Measurements from ENCODE around the gene SLC52A1. TPM values are rescaled to one million over a fixed set of nuclear protein-coding genes. Genes with fewer than 3 reads are reported as not detected.

The SLC52A1 gene
- total RNA-seq, 1 donor from 2014 or later = 0.53 TPM

DNA sequence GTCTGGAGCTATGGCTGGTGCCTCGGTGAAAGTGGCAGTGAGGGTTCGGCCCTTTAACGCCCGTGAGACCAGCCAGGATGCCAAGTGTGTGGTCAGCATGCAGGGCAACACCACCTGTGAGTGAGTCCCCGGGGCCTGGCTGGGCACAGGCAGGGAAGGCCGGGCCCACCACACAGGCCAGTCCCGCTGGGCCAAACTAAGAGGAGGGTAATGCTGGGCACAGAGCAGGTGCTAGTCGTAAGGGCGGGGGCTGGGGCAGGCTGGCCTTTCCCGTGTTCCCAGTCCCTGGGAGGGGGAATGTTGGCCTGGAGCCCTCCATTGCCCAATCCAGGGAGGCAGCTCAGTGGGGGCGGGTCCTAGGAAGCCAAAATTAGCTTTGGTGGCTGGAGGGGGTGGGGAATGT lies 35.0 kb downstream of the SLC52A1 start:
- Histone ChIP-seq H3K4me3 (ENCODE audit: low read depth, low read length) (no peak overlapping the region), H3K27me3 (ENCODE audit: control insufficient read depth, insufficient read depth, low read length) (no peaks in the 10 kb centered on the region), H3K36me3 (ENCODE audit: control insufficient read depth, insufficient read depth, low read length) (peaks cover 38% of the 10 kb centered on the region)
- FAIRE-seq (no peak), DNase-seq (ENCODE audit: low read depth) (no peak)
- TF ChIP-seq CTCF (IDR thresholded peaks at IDR 0.05; ENCODE audit: insufficient read depth, low read length, severe bottlenecking) = no peak

- DNase-seq (ENCODE audit: low read depth) = no peak
- TF ChIP-seq CTCF (IDR thresholded peaks at IDR 0.05; ENCODE audit: insufficient read depth, low read length, severe bottlenecking) = no peak
- Histone ChIP-seq H3K4me3 (ENCODE audit: low read depth, low read length) (peak overlapping the region; percentile 97), H3K36me3 (ENCODE audit: control insufficient read depth, insufficient read depth, low read length) (peaks cover 33% of the 10 kb centered on the region), H3K27me3 (ENCODE audit: control insufficient read depth, insufficient read depth, low read length) (no peaks in the 10 kb centered on the region)
- FAIRE-seq = no peak
Measured at GRCh38 chr17:4999430-5000093, 35.7 kb downstream of the SLC52A1 start.

- Histone ChIP-seq H3K36me3 (ENCODE audit: control insufficient read depth, insufficient read depth, low read length) (peaks cover 26% of the 10 kb centered on the region), H3K27me3 (ENCODE audit: control insufficient read depth, insufficient read depth, low read length) (no peaks in the 10 kb centered on the region), H3K4me3 (ENCODE audit: low read depth, low read length) (peak overlapping the region; percentile 97)
- DNase-seq (ENCODE audit: low read depth) (no peak), FAIRE-seq (no peak)
- no peak for TF ChIP-seq CTCF (IDR thresholded peaks at IDR 0.05; ENCODE audit: insufficient read depth, low read length, severe bottlenecking)
Measured at GRCh38 chr17:4998732-4999429, 36.3 kb downstream of the SLC52A1 start.

GRCh38 chr17:4998027-4998731 lies 37.0 kb downstream of the SLC52A1 start:
- H3K27me3 ChIP-seq (ENCODE audit: control insufficient read depth, insufficient read depth, low read length) = no peaks in the 10 kb centered on the region
- no peak for TF ChIP-seq CTCF (IDR thresholded peaks at IDR 0.05; ENCODE audit: insufficient read depth, low read length, severe bottlenecking)
- FAIRE-seq (no peak), DNase-seq (ENCODE audit: low read depth) (no peak)
- H3K36me3 ChIP-seq (ENCODE audit: control insufficient read depth, insufficient read depth, low read length) = peaks cover 21% of the 10 kb centered on the region
- peak overlapping the region; percentile 97 for H3K4me3 ChIP-seq (ENCODE audit: low read depth, low read length)

DNA sequence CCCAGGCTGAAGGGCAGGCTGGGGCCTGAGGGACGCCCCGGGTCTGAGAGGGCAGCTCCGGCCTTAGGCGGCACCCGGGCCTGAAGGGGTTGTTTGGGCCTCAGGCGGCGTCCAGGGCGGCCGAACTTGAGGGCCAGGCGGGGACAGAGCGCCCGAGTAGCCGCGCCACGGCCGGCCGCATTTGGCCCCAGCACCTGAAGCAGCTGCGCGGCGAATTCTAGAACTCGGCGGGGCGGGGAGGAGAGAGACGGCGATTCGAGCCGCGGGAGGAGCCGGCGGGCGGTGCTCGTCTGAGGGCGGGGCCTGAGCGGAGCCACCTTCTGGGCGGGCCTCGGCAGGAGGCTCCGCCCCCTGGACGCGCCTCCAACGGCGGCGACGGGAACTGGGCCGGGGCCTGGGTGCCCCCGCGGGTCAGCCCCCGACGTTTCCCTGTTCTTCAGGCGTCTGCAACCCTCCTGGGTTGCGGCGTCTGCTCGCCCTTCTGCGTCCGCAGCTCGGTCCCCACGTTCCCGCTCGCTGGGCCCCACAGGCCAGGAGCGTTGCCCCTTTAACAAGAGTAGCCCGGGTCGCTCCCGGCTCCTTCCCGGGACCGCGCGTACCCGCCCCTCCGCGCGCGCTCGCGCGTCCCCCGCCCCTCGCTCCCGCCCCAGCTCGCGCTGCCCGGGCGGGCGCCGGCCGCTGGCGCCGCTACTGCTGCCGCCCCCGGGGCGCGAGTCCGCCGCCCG lies 37.8 kb downstream of the SLC52A1 start, which contains the start of the genes INCA1 and KIF1C:
Gene INCA1 (minus strand): TSS at position 221 of the 725 bp plus-strand sequence. CDS start 3,085 bp downstream, outside the sequence.
Gene KIF1C (plus strand): TSS at position 649 of the 725 bp plus-strand sequence. CDS start 2,297 bp downstream, outside the sequence.
- H3K27me3 ChIP-seq (ENCODE audit: control insufficient read depth, insufficient read depth, low read length) = no peaks in the 10 kb centered on the region
- FAIRE-seq (no peak), DNase-seq (ENCODE audit: low read depth) (peak; percentile 61)
- peaks cover 18% of the 10 kb centered on the region for H3K36me3 ChIP-seq (ENCODE audit: control insufficient read depth, insufficient read depth, low read length)
- H3K4me3 ChIP-seq (ENCODE audit: low read depth, low read length) = peak within 1 kb of the TSS; percentile 97
- peak; percentile 12 for TF ChIP-seq CTCF (IDR thresholded peaks at IDR 0.05; ENCODE audit: insufficient read depth, low read length, severe bottlenecking)
